Epithelial cell of prostate (primary cell): ENCODE results near the gene BCL11A.
A peak's percentile ranks its signal among the peaks of the same experiment; 100 is the strongest.

Experiments used
- DNase-seq: peaks from one replicate; pipeline ENCODE4 v3.0.0-alpha.2; 2011; ENCODE audit warnings: low read depth, low spot score
- H3K27ac ChIP-seq: fragments of 450-650 bp; 2 replicates; pipeline ENCODE4 v1.5.1; 2017; ENCODE audit warnings: mild to moderate bottlenecking

Gene BCL11A

GRCh38 chr2:60529785-60530627 is 23.4 kb downstream of the BCL11A start:
- no peak for DNase-seq
- peak overlapping the region; percentile 74 for H3K27ac ChIP-seq

- DNase-seq, result no peak
- peak overlapping the region; percentile 74 for H3K27ac ChIP-seq
These were observed 24.2 kb downstream of the BCL11A start for GRCh38 chr2:60529136-60529784.

- no peak for DNase-seq
These were observed 25.0 kb downstream of the BCL11A start for GRCh38 chr2:60528281-60529020.

GRCh38 chr2:60527762-60528161 is 25.7 kb downstream of the BCL11A start:
- DNase-seq, result no peak
- H3K27ac ChIP-seq, result no peak overlapping the region

More at GRCh38 chr2:60528281-60529020, 25.0 kb downstream of the BCL11A start:
- H3K27ac ChIP-seq, result no peak overlapping the region

- DNase-seq, result no peak
- no peak overlapping the region for H3K27ac ChIP-seq
These were observed 26.8 kb downstream of the BCL11A start for GRCh38 chr2:60526623-60527022.

GRCh38 chr2:60525899-60526298 is 27.6 kb downstream of the BCL11A start:
- DNase-seq, result no peak
- no peak overlapping the region for H3K27ac ChIP-seq

GRCh38 chr2:60524874-60525273 is 28.6 kb downstream of the BCL11A start:
- no peak overlapping the region for H3K27ac ChIP-seq
- no peak for DNase-seq

GRCh38 chr2:60523963-60524362 is 29.5 kb downstream of the BCL11A start:
- H3K27ac ChIP-seq, result no peak overlapping the region
- DNase-seq, result no peak

GRCh38 chr2:60522462-60522861 is 31.0 kb downstream of the BCL11A start:
- no peak for DNase-seq
- no peak overlapping the region for H3K27ac ChIP-seq

GRCh38 chr2:60521626-60522025 is 31.8 kb downstream of the BCL11A start:
- no peak for DNase-seq
- no peak overlapping the region for H3K27ac ChIP-seq

- no peak overlapping the region for H3K27ac ChIP-seq
- no peak for DNase-seq
These were observed 32.4 kb downstream of the BCL11A start for GRCh38 chr2:60520917-60521539.

GRCh38 chr2:60520151-60520876 is 33.1 kb downstream of the BCL11A start:
- no peak for DNase-seq
- peak overlapping the region; percentile 6 for H3K27ac ChIP-seq

- peak overlapping the region; percentile 6 for H3K27ac ChIP-seq
- no peak for DNase-seq
These were observed 34.1 kb downstream of the BCL11A start for GRCh38 chr2:60519231-60519863.

- DNase-seq, result no peak
- H3K27ac ChIP-seq, result no peak overlapping the region
These were observed 34.9 kb downstream of the BCL11A start for GRCh38 chr2:60518567-60518966.

GRCh38 chr2:60517446-60517845 is 36.0 kb downstream of the BCL11A start:
- no peak for DNase-seq
- H3K27ac ChIP-seq, result no peak overlapping the region

- H3K27ac ChIP-seq, result peak overlapping the region; percentile 55
- no peak for DNase-seq
These were observed 36.6 kb downstream of the BCL11A start for GRCh38 chr2:60516826-60517225.

GRCh38 chr2:60516383-60516811 is 37.1 kb downstream of the BCL11A start:
- peak overlapping the region; percentile 55 for H3K27ac ChIP-seq
- DNase-seq, result no peak

GRCh38 chr2:60515721-60516226 is 37.7 kb downstream of the BCL11A start:
- H3K27ac ChIP-seq, result peak overlapping the region; percentile 55
- no peak for DNase-seq

- no peak for DNase-seq
- H3K27ac ChIP-seq, result no peak overlapping the region
These were observed 39.5 kb downstream of the BCL11A start for GRCh38 chr2:60513996-60514395.
